IMR-90 (cell line): ENCODE measurements around the gene PITPNC1. TPM values are rescaled to one million over a fixed set of nuclear protein-coding genes. Genes with fewer than 3 reads are reported as not detected.

ENCODE experiments used
- ATAC-seq: fragments of 200-7000 bp; cut with Tn5 transposase; 2 replicates; pipeline ENCODE4 v1.9.1; 2020; ENCODE audit warnings: low read depth, mild to moderate bottlenecking, moderate library complexity
- BruUV-seq: library from RNA; stranded (reverse); fragments of 400-500 nt; replicated peaks from 2 replicates; lab custom pipeline; 2021; lab: Mats Ljungman, UMichigan
- CTCF ChIA-PET: fragments of 300-600 bp; formaldehyde crosslinking; extraction: SDS; loops from one replicate; lab custom pipeline; 2021; ENCODE audit warnings: antibody characterized with exemption; lab: Yijun Ruan, JAX
- POLR2A ChIA-PET: fragments of 300-600 bp; sonication (Branson Sonifier 250); formaldehyde crosslinking; loops from one replicate; lab custom pipeline; 2022; ENCODE audit warnings: antibody characterized with exemption; ENCODE audit not compliant: unreplicated experiment; lab: Charles Lee
- DNase-seq: peaks from one replicate; pipeline ENCODE4 v3.0.0; 2013
- H2AFZ ChIP-seq: replicated peaks from 2 replicates; pipeline ENCODE3; 2013; ENCODE audit warnings: low read length, mild to moderate bottlenecking; ENCODE audit not compliant: poor library complexity
- H2AK5ac ChIP-seq: 2 replicates; pipeline ENCODE4 v1.6.1; 2013; ENCODE audit warnings: low read depth, low read length, inconsistent platforms
- H2AK9ac ChIP-seq: replicated peaks from 2 replicates; pipeline ENCODE3; 2013; ENCODE audit warnings: mild to moderate bottlenecking, low read depth, low read length, moderate library complexity; ENCODE audit not compliant: poor library complexity
- H2BK120ac ChIP-seq: 2 replicates; pipeline ENCODE4 v1.6.1; 2013; ENCODE audit warnings: low read depth, low read length, inconsistent platforms
- H2BK15ac ChIP-seq: 3 replicates; pipeline ENCODE4 v1.6.1; 2013; ENCODE audit warnings: low read depth, low read length, inconsistent platforms
- H2BK20ac ChIP-seq: 2 replicates; pipeline ENCODE4 v1.6.1; 2013; ENCODE audit warnings: low read depth, mild to moderate bottlenecking, inconsistent platforms, low read length, moderate library complexity
- H2BK5ac ChIP-seq: 2 replicates; pipeline ENCODE4 v1.6.1; 2013; ENCODE audit warnings: mild to moderate bottlenecking, low read depth, low read length, inconsistent platforms; ENCODE audit not compliant: poor library complexity, severe bottlenecking
- H3K14ac ChIP-seq: replicated peaks from 2 replicates; pipeline ENCODE4 v1.6.1; 2013; ENCODE audit warnings: low read depth, low read length, inconsistent platforms
- H3K18ac ChIP-seq: 2 replicates; pipeline ENCODE4 v1.6.1; 2013; ENCODE audit warnings: low read depth, low read length, control low read depth
- H3K23ac ChIP-seq: 2 replicates; pipeline ENCODE4 v1.6.1; 2013; ENCODE audit warnings: low read depth, low read length, inconsistent platforms
- H3K27ac ChIP-seq: 2 replicates; pipeline ENCODE4 v1.5.1; 2013; ENCODE audit warnings: mild to moderate bottlenecking, control low read depth, low read length; ENCODE audit not compliant: insufficient read depth
- H3K27me3 ChIP-seq: 2 replicates; pipeline ENCODE4 v1.6.1; 2013; ENCODE audit warnings: low read length; ENCODE audit not compliant: control insufficient read depth, insufficient read depth
- H3K36me3 ChIP-seq: 2 replicates; pipeline ENCODE4 v1.6.1; 2013; ENCODE audit warnings: low read length, mixed read lengths; ENCODE audit not compliant: control insufficient read depth, insufficient read depth
- H3K4ac ChIP-seq: 2 replicates; pipeline ENCODE4 v1.6.1; 2013; ENCODE audit warnings: low read depth, low read length, inconsistent platforms
- H3K4me1 ChIP-seq: 2 replicates; pipeline ENCODE4 v1.6.1; 2013; ENCODE audit warnings: low read length, mixed read lengths; ENCODE audit not compliant: control insufficient read depth, insufficient read depth
- H3K4me2 ChIP-seq: 2 replicates; pipeline ENCODE4 v1.6.1; 2013; ENCODE audit warnings: low read depth, mild to moderate bottlenecking, control low read depth, low read length, moderate library complexity
- H3K4me3 ChIP-seq: 2 replicates; pipeline ENCODE4 v1.5.1; 2013; ENCODE audit warnings: low read depth, mild to moderate bottlenecking, control low read depth, low read length, moderate library complexity; ENCODE audit not compliant: insufficient read depth
- H3K56ac ChIP-seq: 2 replicates; pipeline ENCODE4 v1.6.1; 2013; ENCODE audit warnings: low read length, inconsistent platforms; ENCODE audit not compliant: insufficient read depth; ENCODE audit errors: extremely low read depth
- H3K79me1 ChIP-seq, 2 experiments: 2 replicates each; pipeline ENCODE4 v1.6.1; 2013; ENCODE audit warnings: low read length in 2 of 2, inconsistent platforms in 1 of 2, low read depth in 1 of 2
- H3K9ac ChIP-seq: 2 replicates; pipeline ENCODE4 v1.6.1; 2013; ENCODE audit warnings: low read depth, low read length, control low read depth
- H3K9me1 ChIP-seq: 2 replicates; pipeline ENCODE4 v1.6.1; 2013; ENCODE audit warnings: low read length, inconsistent platforms; ENCODE audit not compliant: insufficient read depth
- H3K9me3 ChIP-seq: 2 replicates; pipeline ENCODE4 v1.6.1; 2013; ENCODE audit warnings: low read length; ENCODE audit not compliant: control insufficient read depth, insufficient read depth
- H4K20me1 ChIP-seq: 2 replicates; pipeline ENCODE4 v1.6.1; 2013; ENCODE audit warnings: low read length, inconsistent platforms; ENCODE audit not compliant: insufficient read depth
- H4K5ac ChIP-seq: 2 replicates; pipeline ENCODE4 v1.6.1; 2013; ENCODE audit warnings: mild to moderate bottlenecking, low read depth, low read length, control low read depth
- H4K8ac ChIP-seq, 2 experiments: 2 replicates each; pipeline ENCODE4 v1.6.1; 2013; ENCODE audit warnings: low read depth in 2 of 2, low read length in 2 of 2, control low read depth in 1 of 2, inconsistent platforms in 1 of 2
- H4K91ac ChIP-seq: 2 replicates; pipeline ENCODE4 v1.6.1; 2013; ENCODE audit warnings: low read depth, low read length, inconsistent platforms; ENCODE audit not compliant: insufficient read depth
- RAD21 ChIP-seq: IDR thresholded peaks from 2 replicates; pipeline ENCODE4 v1.6.1; 2012; ENCODE audit warnings: low read length, improper control_type of control experiment
- WGBS, 2 experiments: methylation state at CpG; one replicate each; pipeline versions ENCODE4 v1.1.5 to v1.1.7; 2013; ENCODE audit warnings: missing lambda C conversion rate in 2 of 2; ENCODE audit not compliant: insufficient read length in 1 of 2; ENCODE audit errors: extremely low coverage in 2 of 2; 5-methylcytosine and 5-hydroxymethylcytosine counted together
- dilution Hi-C: fragments of 300-500 bp; cut with HindIII; formaldehyde crosslinking; loops from one replicate; pipeline ENCODE4 v1.14.3; 2018; ENCODE audit warnings: low sequenced_read_pairs; ENCODE audit not compliant: unreplicated experiment
- in situ Hi-C: fragments of 300-500 bp; cut with MboI; formaldehyde crosslinking; loops from 3 replicates; pipeline ENCODE4 v1.14.3; 2019; ENCODE audit warnings: low sequenced_read_pairs, inconsistent platforms, mixed read lengths
- intact Hi-C: fragments of 100-400 bp; cut with micrococcal nuclease; formaldehyde crosslinking; loops from 2 replicates; pipeline ENCODE4 v1.10.0; 2022
- polyA plus RNA-seq, 3 experiments: library from polyadenylated mRNA; depleted of rRNA; stranded (reverse); fragments of >200 nt; gene quantifications; 2 replicates each; pipeline ENCODE4 v1.2.3, GENCODE V29; 2012; ENCODE audit warnings: low replicate concordance in 1 of 3
- total RNA-seq: library from RNA; depleted of rRNA; stranded (reverse); fragments of >200 nt; gene quantifications from 2 replicates; pipeline ENCODE4 v1.2.3, GENCODE V29; 2012

The PITPNC1 gene
- total and polyA plus RNA-seq, 2 of the 4 experiments (the other 2 are of a cell fraction): 4.1 TPM

- Histone ChIP-seq H3K27me3 (no peaks in the 10 kb centered on the region), H3K9me3 (peaks cover 5% of the 10 kb centered on the region), H2BK15ac (no peak overlapping the region), H3K27ac (no peak overlapping the region), H3K4me2 (no peak overlapping the region), H3K79me1 (peaks cover 8 to 9% of the 10 kb centered on the region in 2 experiments; a peak in 3 of 4 replicates), H3K9ac (no peak overlapping the region), H3K36me3 (peaks cover 3% of the 10 kb centered on the region; the same call in 1 of the 2 replicates), H2BK120ac (no peak overlapping the region), H3K9me1 (no peaks in the 10 kb centered on the region), H2AFZ (no peak overlapping the region), H3K4me1 (no peaks in the 10 kb centered on the region), H3K4ac (no peak overlapping the region), H4K91ac (no peak overlapping the region), H2AK5ac (no peak overlapping the region), H4K20me1 (no peaks in the 10 kb centered on the region), H2AK9ac (no peak overlapping the region), H3K4me3 (no peak overlapping the region), H4K5ac (no peak overlapping the region), H4K8ac (no peak overlapping the region), H3K18ac (no peak overlapping the region), H3K14ac (no peak overlapping the region), H3K23ac (no peak overlapping the region), H3K56ac (no peak overlapping the region), H2BK5ac (no peak overlapping the region), H2BK20ac (no peak overlapping the region)
- intact Hi-C loops (no loop called here), dilution Hi-C loops (no loop called here), in situ Hi-C loops (loop anchor here (5.0 kb wide), 1 partner anchor 74 kb away; no protein-coding TSS in a partner anchor)
- CTCF ChIA-PET: no interaction called here
- no TSS peak for BruUV-seq
- no CpG with 5 or more reads among the region's 6 CpGs for WGBS, 2 experiments
- ATAC-seq: no peak
- POLR2A ChIA-PET: no interaction called here
- no peak for DNase-seq
- TF ChIP-seq RAD21: no peak
Measured at GRCh38 chr17:67461228-67461780, 84.2 kb downstream of the PITPNC1 start.
